ENCODE measurements around the gene KLHDC7A.

The KLHDC7A gene

DNA sequence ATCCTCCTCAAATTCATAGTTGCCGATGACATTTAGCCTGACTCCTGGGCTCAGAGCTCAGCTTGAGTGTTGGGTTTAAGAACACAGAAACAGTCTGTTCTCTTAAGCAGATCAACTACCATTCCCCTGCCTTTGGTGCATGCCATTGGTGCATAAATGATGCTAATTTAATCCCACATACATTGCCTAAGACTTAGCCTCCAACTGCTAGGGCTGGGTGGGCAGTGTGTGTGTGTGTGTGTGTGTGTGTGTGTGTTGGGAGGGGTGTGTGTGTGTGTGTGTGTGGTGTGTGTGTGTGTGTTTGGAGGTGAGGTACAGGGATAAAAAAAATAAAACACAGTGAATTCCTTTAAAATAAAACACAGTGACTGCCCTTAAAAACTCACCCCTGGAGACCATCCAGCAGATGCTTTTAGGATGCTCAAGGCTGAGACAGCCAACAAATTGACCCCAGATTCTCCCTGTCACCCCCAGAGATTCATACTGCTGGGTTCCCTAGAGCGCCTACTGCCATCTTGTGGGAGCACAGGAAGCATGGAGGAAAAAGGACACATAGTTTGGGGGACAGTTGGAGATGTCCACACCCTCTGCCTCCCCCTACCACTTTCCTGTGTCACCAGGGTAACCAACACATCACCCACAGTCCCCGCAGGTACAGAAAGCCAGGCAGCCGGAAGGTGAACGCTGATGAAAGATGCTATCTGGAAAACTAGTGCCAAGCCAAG lies 30.6 kb downstream of the KLHDC7A start:
- DNase-seq: no peak

DNA sequence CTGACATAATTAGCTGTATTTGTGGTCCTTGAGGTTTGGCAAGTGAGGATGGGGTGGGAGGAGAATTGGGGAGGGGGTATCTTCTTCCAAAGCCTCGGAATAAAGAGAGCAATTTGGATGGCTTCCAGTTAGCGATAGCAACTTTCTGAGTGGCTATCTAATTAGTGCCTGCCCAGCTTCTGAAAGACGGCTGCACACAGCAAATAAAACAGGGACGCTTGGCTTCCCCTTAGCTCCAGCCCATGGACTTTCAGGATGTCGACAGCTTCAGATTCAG lies 31.1 kb downstream of the KLHDC7A start:
- DNase-seq: no peak

DNA sequence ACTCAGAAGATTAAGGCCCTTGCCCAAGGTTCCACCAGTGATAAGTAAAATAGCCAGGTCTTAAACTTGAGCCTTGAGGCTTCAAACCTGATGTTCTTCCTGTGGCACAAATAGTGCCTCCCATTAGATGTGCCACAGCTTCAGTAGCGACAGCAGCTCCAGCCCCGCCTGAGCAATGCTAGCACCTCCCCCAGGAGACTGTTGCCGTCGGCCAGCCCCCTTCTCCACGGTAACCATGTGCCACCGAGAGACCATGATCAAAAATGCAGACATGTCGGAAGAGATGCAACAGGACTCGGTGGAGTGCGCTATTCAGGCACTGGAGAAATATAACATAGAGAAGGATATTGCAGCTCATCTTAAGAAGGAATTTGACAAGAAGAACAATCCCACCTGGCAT lies 32.2 kb downstream of the KLHDC7A start:
- no peak for DNase-seq

DNA sequence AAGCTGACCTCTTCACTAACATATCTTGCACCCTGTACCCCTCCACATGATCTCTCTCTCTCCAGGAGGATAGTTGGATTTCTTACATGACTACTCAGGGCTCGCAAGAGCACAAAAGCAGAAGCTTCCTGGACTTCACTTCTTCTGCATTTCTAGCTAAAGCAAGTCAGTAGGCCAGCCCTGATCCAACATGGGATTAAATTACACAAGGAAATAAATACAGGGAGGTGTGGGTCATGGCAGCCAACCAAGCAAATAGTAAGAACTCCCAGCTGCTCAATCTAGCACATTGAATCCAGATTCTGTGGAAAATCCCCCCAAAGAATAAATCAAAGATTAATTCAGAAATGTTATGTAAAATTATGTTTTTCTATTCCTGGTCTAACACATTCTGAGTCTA lies 33.3 kb downstream of the KLHDC7A start:
- DNase-seq: no peak

DNA sequence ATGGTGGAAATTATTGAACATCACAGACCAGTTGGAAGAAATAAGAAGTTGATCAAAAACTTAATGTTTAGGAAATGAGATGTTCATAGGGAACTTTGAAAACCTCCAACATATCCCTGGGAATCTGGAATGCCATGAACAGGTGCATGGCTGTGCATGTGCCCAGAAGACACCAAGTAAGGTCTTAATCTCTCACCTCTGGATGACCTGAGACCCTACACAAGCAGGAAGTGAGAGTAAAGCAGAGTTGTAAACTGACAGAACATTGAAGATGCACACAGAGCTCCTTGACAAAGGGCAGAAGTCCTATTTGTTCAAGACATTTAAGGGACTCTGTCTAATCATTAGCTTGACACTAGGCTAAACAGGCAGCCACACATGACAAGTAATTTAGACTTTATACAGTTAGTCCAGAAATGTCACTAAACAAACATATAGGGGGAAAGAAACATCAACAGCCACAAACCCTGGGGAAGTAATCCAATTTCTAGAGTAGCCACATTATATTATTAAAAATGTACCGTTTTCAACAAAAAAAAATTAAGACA lies 34.5 kb downstream of the KLHDC7A start:
- DNase-seq: no peak

DNA sequence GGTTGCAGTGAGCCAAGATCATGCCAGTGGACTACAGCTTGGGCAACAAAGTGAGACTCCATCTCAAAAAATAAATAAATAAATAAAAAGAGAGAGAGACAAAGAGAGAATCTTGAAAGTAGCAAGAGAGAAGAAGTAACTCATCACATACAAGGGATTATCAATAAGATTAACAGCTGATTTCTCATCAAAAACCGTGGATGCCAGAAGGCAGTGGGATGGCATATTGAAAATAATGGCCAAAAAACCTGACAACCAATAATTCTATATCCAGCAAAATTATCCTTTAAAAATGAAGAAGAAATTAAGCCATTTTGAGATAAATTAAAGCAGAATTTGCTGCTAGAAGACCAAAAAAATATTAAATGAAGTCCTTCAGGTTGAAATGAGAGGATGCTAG lies 35.7 kb downstream of the KLHDC7A start:
- DNase-seq: no peak

DNA sequence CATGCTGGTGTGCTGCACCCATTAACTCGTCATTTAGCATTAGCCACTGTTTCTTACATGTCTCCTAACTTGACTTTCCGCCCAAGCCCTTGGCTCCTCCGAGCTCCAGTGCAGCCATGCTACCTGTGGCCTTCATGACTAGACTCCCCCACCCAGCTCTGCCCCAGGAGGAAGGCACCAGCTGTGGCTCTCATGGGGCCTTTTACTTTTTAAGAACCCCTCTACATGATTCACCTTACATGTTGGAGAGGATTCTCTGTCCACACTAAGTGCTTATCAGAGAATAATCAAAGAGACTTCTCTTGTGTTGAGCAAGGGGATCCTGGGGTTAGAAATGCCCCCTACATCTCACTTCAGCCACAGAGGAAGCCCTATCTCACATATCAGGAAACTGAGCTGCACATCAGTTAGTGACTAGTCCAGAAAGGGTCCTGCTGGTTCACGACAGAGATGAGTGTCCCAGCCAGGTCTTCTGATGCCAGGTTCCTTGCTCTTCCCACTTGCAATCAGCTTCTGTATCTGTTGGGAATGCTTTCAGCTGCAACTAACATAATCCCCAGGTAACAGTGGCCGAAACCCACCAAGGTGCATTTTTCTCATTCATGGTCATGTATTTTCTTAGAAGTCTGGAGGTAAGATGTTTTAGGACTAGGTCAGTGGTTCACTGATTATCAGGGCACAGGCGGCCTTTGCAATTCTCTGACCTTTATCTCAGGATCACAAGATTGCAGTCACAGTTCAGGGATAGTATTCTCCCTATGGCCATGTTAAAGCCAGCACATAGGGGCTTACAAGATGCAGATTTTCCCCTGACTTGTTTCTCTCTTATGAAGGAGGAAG lies 45.9 kb downstream of the KLHDC7A start:
- no peak for DNase-seq

DNA sequence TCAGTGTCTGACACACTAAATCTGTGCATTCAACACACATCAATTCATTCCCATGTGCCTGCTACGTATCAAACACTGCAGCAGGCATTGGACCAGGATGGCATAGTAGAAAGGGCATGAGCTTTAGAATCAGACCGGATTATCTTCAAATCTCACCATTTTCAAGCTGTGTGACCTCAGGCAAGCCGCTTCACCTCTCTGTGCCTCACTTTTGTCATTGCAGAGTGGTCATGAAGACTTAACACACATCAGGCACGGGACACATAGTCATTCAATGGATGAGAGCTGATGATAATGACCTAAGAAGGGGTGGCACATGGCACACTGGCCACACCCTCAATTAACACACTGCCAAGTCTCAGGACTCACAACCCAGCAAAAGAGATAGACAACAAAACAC lies 46.8 kb downstream of the KLHDC7A start:
- no peak for DNase-seq

DNA sequence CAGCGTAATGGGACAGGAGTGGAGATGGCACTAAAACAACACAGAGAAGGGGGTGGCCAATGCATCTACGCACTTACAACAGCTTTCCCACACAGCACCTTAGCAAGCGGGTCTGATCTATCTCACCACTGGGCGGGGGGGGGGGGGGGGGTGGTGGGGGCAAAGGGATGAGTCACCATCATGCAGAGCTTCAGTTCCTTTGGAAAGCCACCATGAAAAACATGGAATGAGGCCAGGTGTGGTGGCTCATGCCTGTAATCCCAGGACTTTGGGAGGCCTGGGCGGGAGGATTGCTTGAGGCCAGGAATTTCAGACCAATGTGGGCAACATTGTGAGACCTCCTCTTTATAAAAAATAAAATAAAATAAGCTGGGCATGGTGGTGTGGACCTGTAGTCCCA lies 47.2 kb downstream of the KLHDC7A start:
- no peak for DNase-seq

DNA sequence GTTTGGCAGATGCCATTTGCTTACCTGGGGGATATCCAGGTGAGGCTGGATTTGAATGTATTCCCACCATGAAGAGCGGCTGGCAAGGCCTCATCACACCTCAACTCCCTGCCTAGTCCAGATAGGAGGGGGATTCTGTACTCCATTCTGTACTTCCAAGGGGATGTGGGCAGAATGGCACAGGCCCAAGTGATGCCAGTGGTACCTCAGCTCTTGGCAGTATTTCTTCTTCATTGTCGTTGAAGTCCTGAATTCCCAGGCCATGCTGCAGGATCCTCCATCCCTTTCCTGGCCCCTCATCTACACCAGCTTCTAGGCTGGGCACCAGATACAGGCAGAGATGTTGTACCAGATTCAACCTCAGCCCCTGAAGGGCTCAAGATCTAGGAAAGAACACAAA lies 47.9 kb downstream of the KLHDC7A start:
- no peak for DNase-seq

DNA sequence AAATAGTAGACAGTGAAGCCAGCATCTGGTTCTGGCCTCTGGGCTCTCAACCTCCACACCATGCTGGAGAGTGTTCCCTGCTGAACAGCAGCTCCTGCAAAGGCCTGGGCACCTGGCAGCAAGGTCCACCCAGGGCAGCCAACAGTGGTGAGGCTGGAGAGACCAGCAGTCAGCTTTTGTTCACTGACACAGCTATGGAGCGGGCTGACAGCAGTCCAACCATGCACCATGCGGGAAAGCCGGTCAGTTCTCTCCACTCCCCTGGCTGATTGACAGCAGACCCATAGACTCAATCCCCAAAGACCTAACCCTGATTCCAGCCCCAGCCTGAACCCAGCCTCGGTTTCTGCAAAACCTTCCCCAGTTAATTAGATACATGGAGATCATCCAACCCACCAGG lies 49.0 kb downstream of the KLHDC7A start:
- no peak for DNase-seq

DNA sequence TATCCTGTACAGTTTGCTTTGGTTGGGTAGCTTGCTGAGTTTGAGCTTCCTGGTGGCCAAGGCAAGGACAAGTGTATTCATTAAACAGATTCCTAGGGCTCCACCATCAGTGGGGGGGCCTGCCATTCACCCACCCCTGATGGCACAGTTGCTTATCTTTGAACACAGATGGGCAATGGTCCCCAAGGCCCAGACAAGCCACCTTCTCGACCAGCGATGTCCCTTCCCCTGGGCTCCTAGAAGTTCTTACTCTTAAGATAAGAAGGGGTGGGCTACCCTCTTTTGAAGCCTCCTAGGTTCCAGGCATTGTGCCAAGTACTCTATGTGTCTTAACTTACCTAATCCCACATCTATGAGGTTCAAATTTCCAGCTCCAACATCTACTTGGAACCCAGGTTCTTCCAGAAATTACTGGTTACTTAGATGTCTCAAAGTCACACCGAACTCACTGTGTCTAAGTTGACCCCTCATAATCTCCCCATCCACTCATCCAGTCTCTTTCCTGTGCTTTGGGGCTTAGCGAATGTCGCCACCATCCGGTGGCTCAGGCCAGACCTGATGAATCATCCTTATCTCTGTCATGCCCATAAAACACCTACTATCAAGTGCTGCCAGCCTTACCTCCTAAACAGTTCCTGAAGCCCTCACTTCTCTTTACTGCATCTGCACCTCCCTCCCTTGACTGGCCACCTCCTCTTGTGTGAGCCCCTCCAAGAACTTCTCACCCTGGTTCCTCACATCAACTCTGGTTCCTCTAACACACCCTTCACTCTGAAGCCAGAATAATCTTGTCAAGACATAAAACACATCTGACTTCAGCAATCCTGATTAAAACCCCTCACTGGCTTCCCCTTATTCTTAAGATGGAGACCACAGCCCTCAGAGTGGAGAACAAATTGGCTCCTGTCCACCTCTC lies 50.1 kb downstream of the KLHDC7A start:
- DNase-seq: no peak

DNA sequence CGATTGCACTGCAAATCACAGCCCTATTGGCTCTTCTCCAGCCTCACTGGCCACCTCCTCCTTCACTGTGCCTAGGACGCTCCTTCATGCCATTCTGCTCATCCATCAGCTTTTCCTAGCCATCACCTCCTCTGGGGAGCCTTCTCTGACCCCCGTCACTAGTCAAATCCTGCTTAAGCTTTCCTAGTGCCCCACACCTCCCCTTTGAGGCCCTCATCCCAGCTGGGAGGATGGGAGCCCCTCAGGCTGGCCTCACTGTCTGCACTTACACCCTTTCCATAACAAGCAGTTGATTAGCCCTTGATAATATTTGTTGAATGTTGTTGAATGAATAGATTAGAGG lies 50.7 kb downstream of the KLHDC7A start:
- no peak for DNase-seq

DNA sequence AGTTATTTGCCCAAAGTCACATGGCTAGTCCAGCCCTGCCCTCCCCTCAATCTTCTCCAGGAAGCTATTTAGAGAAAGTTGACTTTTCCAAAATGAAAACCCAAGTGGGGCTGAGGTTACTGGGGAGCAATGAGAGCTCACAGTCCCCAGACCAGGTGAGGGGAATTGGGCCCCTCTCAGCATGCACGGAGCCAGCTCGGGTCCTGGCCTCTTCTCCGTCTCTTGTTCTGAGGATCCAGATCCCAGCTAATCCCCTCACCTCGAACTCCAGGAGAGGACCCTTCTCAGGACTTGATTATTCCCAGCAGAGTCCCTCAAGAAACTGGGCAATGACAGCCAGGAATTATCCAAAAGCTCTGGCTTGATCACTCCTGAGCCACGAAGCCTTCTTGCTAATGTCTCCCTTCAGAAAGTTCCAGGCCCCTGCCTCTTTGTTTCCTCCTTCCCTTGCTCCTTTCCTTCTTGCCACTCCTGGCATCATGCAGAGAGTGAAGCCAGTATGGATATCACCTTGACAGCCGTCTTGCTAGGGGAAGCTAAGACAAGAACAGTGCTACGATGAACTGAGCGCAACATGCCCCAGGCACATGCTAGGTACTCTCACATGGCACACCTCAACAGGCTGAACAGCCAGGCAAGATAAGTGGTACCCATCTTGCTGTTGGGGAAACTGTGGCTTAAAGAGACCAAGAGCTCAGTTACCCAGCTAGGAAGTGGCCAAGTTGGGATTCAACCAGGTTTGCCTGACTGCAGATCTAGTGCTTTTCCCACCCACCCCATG lies 51.9 kb downstream of the KLHDC7A start:
- DNase-seq: no peak

DNA sequence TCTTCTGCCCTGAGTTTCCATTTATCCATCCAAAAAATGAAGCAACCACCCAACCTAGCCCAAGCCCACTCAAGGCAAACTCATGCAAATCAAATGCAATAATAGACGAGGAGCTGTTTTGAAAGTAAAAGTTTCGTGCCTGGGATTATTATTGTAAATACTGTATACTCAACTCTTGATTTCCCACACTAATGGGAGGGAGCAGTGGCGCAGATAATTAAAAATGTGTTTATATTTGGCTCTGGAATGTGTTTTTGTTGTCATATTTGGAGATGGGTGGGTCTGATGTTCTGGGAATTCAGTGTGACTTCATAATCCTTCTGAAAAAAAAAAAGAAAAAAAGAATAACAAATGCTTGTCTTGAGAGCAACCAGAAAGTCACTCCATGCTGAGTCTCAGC lies 52.5 kb downstream of the KLHDC7A start:
- no peak for DNase-seq

DNA sequence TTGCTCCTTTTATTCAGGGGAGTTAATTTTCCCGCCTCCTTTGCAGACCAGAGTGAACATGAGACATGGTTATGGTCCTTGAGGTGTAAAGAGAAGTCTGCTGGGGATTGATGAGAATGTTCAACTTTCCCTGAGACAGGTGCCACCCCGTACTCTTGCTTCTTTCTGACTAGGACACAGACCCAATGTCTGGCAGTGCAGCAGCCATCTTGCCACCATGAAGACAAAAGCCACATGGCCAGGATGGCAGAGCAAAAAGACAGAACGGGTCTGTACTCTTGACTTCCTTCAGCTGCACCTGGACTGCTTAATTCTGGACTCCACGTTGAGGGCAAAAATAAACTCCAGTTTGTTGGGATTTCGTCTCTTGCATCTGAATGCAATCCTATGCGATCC lies 54.1 kb downstream of the KLHDC7A start:
- DNase-seq: no peak
